HEK293 (cell line): ENCODE data around the gene PRR19.

Experiments used
- BCL11B ChIP-seq: fragments of 450-650 bp; formaldehyde crosslinking; IDR thresholded peaks from 2 replicates; pipeline ENCODE4 v1.5.1; 2016; ENCODE audit warnings: low read depth, missing biosample characterization, missing genetic modification characterization
- CTCF ChIP-seq: fragments of 450-650 bp; formaldehyde crosslinking; IDR thresholded peaks from 2 replicates; pipeline ENCODE4 v1.5.1; 2016; ENCODE audit warnings: missing biosample characterization, missing genetic modification characterization
- KLF17 ChIP-seq: fragments of 450-650 bp; formaldehyde crosslinking; IDR thresholded peaks from 2 replicates; pipeline ENCODE4 v1.5.1; 2016; ENCODE audit warnings: missing biosample characterization, missing genetic modification characterization
- PRDM4 ChIP-seq: fragments of 450-650 bp; formaldehyde crosslinking; IDR thresholded peaks from 2 replicates; pipeline ENCODE4 v1.5.1; 2017; ENCODE audit warnings: missing biosample characterization, missing genetic modification characterization
- TCF7L2 ChIP-seq: IDR thresholded peaks from 2 replicates; pipeline ENCODE4 v1.6.1; 2011; ENCODE audit warnings: low read depth, mild to moderate bottlenecking, inconsistent platforms, low read length, moderate library complexity, borderline replicate concordance
- ZNF10 ChIP-seq: fragments of 450-650 bp; formaldehyde crosslinking; IDR thresholded peaks from 2 replicates; pipeline ENCODE4 v1.5.1; 2017; ENCODE audit warnings: missing biosample characterization, missing genetic modification characterization
- ZNF2 ChIP-seq: fragments of 450-650 bp; formaldehyde crosslinking; IDR thresholded peaks from 2 replicates; pipeline ENCODE4 v1.5.1; 2016; ENCODE audit warnings: missing biosample characterization, missing genetic modification characterization
- ZNF23 ChIP-seq: fragments of 450-650 bp; formaldehyde crosslinking; IDR thresholded peaks from 2 replicates; pipeline ENCODE4 v1.5.1; 2016; ENCODE audit warnings: missing biosample characterization, missing genetic modification characterization, borderline replicate concordance
- ZNF274 ChIP-seq, 2 experiments: fragments of 200-500 bp in 1 of 2; fragments of 450-650 bp in 1 of 2; sonication (Bioruptor generic) in 1 of 2; formaldehyde crosslinking in 1 of 2; IDR thresholded peaks; 2 replicates each; pipeline versions ENCODE4 v1.5.1 to v1.6.1; 2014 to 2016; ENCODE audit warnings: borderline replicate concordance in 1 of 2, inconsistent platforms in 1 of 2, low read length in 1 of 2, missing biosample characterization in 1 of 2, missing genetic modification characterization in 1 of 2
- ZNF510 ChIP-seq: fragments of 450-650 bp; formaldehyde crosslinking; IDR thresholded peaks from 2 replicates; pipeline ENCODE4 v1.5.1; 2018; ENCODE audit warnings: mild to moderate bottlenecking, missing genetic modification characterization, missing biosample characterization; ENCODE audit not compliant: insufficient replicate concordance
- ZNF621 ChIP-seq: fragments of 450-650 bp; formaldehyde crosslinking; IDR thresholded peaks from 2 replicates; pipeline ENCODE4 v1.5.1; 2017; ENCODE audit warnings: missing biosample characterization, missing genetic modification characterization

GRCh38 chr19:42328106-42328505 lies 26.2 kb downstream of the PRR19 start:
- TF ChIP-seq ZNF23 (no peak), CTCF (no peak), ZNF510 (no peak), KLF17 (tag by site-specific recombination) (no peak), ZNF10 (no peak), TCF7L2 (no peak), BCL11B (tag by site-specific recombination) (no peak), ZNF621 (no peak), ZNF2 (tag by site-specific recombination) (no peak), ZNF274 (IDR thresholded peaks at IDR 0.05; ENCODE audit: low read length) (no peak), ZNF274 (tag by site-specific recombination; IDR thresholded peaks at IDR 0.05; ENCODE audit: borderline replicate concordance) (no peak), PRDM4 (tag by site-specific recombination) (no peak)
